Lower leg skin (tissue), 4 donors: ENCODE measurements around the gene GTPBP4. TPM values are rescaled to one million over a fixed set of nuclear protein-coding genes. Genes with fewer than 3 reads are reported as not detected.
"Not testable (repeated sequence)": the region's sequence is repeated elsewhere in the genome, so short reads cannot be mapped to it uniquely, and the experiment has no call there.

Experiments used
- DNase-seq, 2 donors: peaks; one replicate each; pipeline ENCODE4 v3.0.0-alpha.2; 2019; ENCODE audit warnings: low spot score in 2 of 2
- H3K4me3 ChIP-seq: fragments of 200-600 bp; sonication (generic); 2 replicates; pipeline ENCODE4 v1.5.1; 2017; ENCODE audit warnings: mild to moderate bottlenecking, low read depth; ENCODE audit not compliant: poor library complexity, severe bottlenecking
- CTCF ChIP-seq, 3 donors: fragments of 450-650 bp; IDR thresholded peaks; one replicate each; pipeline ENCODE4 v1.5.1; 2016; ENCODE audit warnings: antibody characterized with exemption in 3 of 3, mild to moderate bottlenecking in 3 of 3, moderate library complexity in 2 of 3
- POLR2A ChIP-seq, 2 donors: fragments of 450-650 bp; IDR thresholded peaks; one replicate each; pipeline ENCODE4 v1.6.1; 2016 to 2017; ENCODE audit warnings: antibody characterized with exemption in 2 of 2, mild to moderate bottlenecking in 1 of 2, moderate library complexity in 1 of 2
- WGBS, 2 donors: methylation state at CpG; one replicate each; pipeline ENCODE4 v1.1.5; 2018; 5-methylcytosine and 5-hydroxymethylcytosine counted together
- intact Hi-C: fragments of 100-400 bp; cut with DNase I; formaldehyde crosslinking; loops from one replicate; pipeline ENCODE4 v1.15.0; 2023; ENCODE audit warnings: low total_unique reads
- total RNA-seq, 4 donors: library from RNA; depleted of rRNA; stranded (reverse); fragments of >200 nt; gene quantifications; one replicate each; pipeline ENCODE4 v1.1.0, GENCODE V29; 2016

GTPBP4 gene
- total RNA-seq, 4 donors from 2014 or later = 8.8 to 23.2 (median 15.8) TPM

- intact Hi-C loops = no loop called here
- TF ChIP-seq CTCF (IDR thresholded peaks at IDR 0.05) (no peak), POLR2A (IDR thresholded peaks at IDR 0.05) (no peak)
- 95% methylated on average over 9 of the region's 9 CpGs for WGBS, 2 donors
- H3K4me3 ChIP-seq = no peak overlapping the region
- no peak for DNase-seq
Observed at GRCh38 chr10:1006573-1006972, 18.3 kb downstream of the GTPBP4 start.

- 86 to 87% methylated on average over 10 of the region's 10 CpGs for WGBS, 2 donors
- H3K4me3 ChIP-seq = no peak overlapping the region
- DNase-seq = no peak
- TF ChIP-seq CTCF (IDR thresholded peaks at IDR 0.05) (no peak), POLR2A (IDR thresholded peaks at IDR 0.05) (no peak)
- intact Hi-C loops = no loop called here
Observed at GRCh38 chr10:1007583-1007982, 19.3 kb downstream of the GTPBP4 start.

- 87 to 97% methylated on average over 9 of the region's 9 CpGs for WGBS, 2 donors
Observed at GRCh38 chr10:1009071-1009494, 20.8 kb downstream of the GTPBP4 start.

GRCh38 chr10:1009947-1010346, 21.7 kb downstream of the GTPBP4 start:
- H3K4me3 ChIP-seq, DNase-seq, intact Hi-C loops: not testable (repeated sequence)
- WGBS, 2 donors = 67 to 72% methylated on average over 8 of the region's 8 CpGs

More at GRCh38 chr10:1009071-1009494, 20.8 kb downstream of the GTPBP4 start:
- DNase-seq = no peak
- no peak for TF ChIP-seq CTCF (IDR thresholded peaks at IDR 0.05)
- TF ChIP-seq POLR2A (IDR thresholded peaks at IDR 0.05) = no peak
- intact Hi-C loops = no loop called here
- H3K4me3 ChIP-seq = no peak overlapping the region

GRCh38 chr10:1010703-1011102, 22.5 kb downstream of the GTPBP4 start:
- no peak overlapping the region for H3K4me3 ChIP-seq
- DNase-seq = no peak
- WGBS, 2 donors = 93 to 96% methylated on average over 7 of the region's 7 CpGs
- intact Hi-C loops = no loop called here
- TF ChIP-seq POLR2A (IDR thresholded peaks at IDR 0.05) (no peak), CTCF (IDR thresholded peaks at IDR 0.05) (no peak)

- TF ChIP-seq CTCF (IDR thresholded peaks at IDR 0.05) (no peak), POLR2A (IDR thresholded peaks at IDR 0.05) (no peak)
- no peak overlapping the region for H3K4me3 ChIP-seq
- DNase-seq = no peak
- intact Hi-C loops = no loop called here
- WGBS, 2 donors = 94% methylated on average over 16 of the region's 16 CpGs
Observed at GRCh38 chr10:1011696-1012095, 23.5 kb downstream of the GTPBP4 start.
